Effector memory CD4-positive, alpha-beta T cell (primary cell): Measurements from ENCODE around the gene RBM39.

Experiments used
- DNase-seq, 3 donors: peaks; one replicate each; pipeline ENCODE4 v3.0.0-alpha.2; 2020
- H3K27ac ChIP-seq: 2 replicates; pipeline ENCODE4 v1.7.0; 2013; ENCODE audit warnings: mild to moderate bottlenecking, low read length, moderate library complexity; ENCODE audit not compliant: insufficient read depth, poor library complexity, severe bottlenecking
- H3K27me3 ChIP-seq: replicated peaks from 2 replicates; pipeline ENCODE4 v1.7.0; 2013; ENCODE audit warnings: mild to moderate bottlenecking, low read length; ENCODE audit not compliant: insufficient read depth, control insufficient read depth, poor library complexity, severe bottlenecking
- H3K36me3 ChIP-seq: 2 replicates; pipeline ENCODE4 v1.7.0; 2013; ENCODE audit warnings: mild to moderate bottlenecking, low read length, moderate library complexity; ENCODE audit not compliant: control insufficient read depth, insufficient read depth
- H3K4me1 ChIP-seq: 2 replicates; pipeline ENCODE4 v1.7.0; 2013; ENCODE audit warnings: low read length, mild to moderate bottlenecking; ENCODE audit not compliant: control insufficient read depth, insufficient read depth, poor library complexity, severe bottlenecking
- H3K4me3 ChIP-seq: 2 replicates; pipeline ENCODE4 v1.7.0; 2013; ENCODE audit warnings: low read length, low read depth, mild to moderate bottlenecking; ENCODE audit not compliant: insufficient read depth, poor library complexity, severe bottlenecking
- H3K9me3 ChIP-seq: 2 replicates; pipeline ENCODE4 v1.7.0; 2013; ENCODE audit warnings: mild to moderate bottlenecking, low read length, moderate library complexity; ENCODE audit not compliant: control insufficient read depth

RBM39 gene

GRCh38 chr20:35660122-35660937, 81.7 kb downstream of the RBM39 start:
- H3K4me3 ChIP-seq, result no peak overlapping the region
- H3K27me3 ChIP-seq, result no peaks in the 10 kb centered on the region
- peak overlapping the region; percentile 97 for H3K27ac ChIP-seq
- DNase-seq, result no peak
- peaks cover under 1% of the 10 kb centered on the region for H3K36me3 ChIP-seq
- H3K4me1 ChIP-seq, result peaks cover 49% of the 10 kb centered on the region
- no peaks in the 10 kb centered on the region for H3K9me3 ChIP-seq

- Histone ChIP-seq H3K9me3 (no peaks in the 10 kb centered on the region), H3K27ac (no peak overlapping the region), H3K27me3 (no peaks in the 10 kb centered on the region), H3K4me3 (no peak overlapping the region), H3K4me1 (peaks cover 27% of the 10 kb centered on the region), H3K36me3 (peaks cover 29% of the 10 kb centered on the region)
- no peak for DNase-seq
Observed at GRCh38 chr20:35657271-35657670, 84.8 kb downstream of the RBM39 start.

- H3K36me3 ChIP-seq, result peaks cover 33% of the 10 kb centered on the region
- no peaks in the 10 kb centered on the region for H3K27me3 ChIP-seq
- H3K27ac ChIP-seq, result no peak overlapping the region
- no peak for DNase-seq
- H3K4me3 ChIP-seq, result no peak overlapping the region
- H3K9me3 ChIP-seq, result no peaks in the 10 kb centered on the region
- H3K4me1 ChIP-seq, result peaks cover 19% of the 10 kb centered on the region
Observed at GRCh38 chr20:35654415-35654814, 87.6 kb downstream of the RBM39 start.

GRCh38 chr20:35653893-35654292, 88.2 kb downstream of the RBM39 start:
- Histone ChIP-seq H3K27ac (no peak overlapping the region), H3K9me3 (no peaks in the 10 kb centered on the region), H3K4me1 (peaks cover 14% of the 10 kb centered on the region), H3K36me3 (peaks cover 33% of the 10 kb centered on the region), H3K4me3 (no peak overlapping the region), H3K27me3 (no peaks in the 10 kb centered on the region)
- no peak for DNase-seq
